ENCODE measurements around the gene FAM234B.

Gene FAM234B

DNA sequence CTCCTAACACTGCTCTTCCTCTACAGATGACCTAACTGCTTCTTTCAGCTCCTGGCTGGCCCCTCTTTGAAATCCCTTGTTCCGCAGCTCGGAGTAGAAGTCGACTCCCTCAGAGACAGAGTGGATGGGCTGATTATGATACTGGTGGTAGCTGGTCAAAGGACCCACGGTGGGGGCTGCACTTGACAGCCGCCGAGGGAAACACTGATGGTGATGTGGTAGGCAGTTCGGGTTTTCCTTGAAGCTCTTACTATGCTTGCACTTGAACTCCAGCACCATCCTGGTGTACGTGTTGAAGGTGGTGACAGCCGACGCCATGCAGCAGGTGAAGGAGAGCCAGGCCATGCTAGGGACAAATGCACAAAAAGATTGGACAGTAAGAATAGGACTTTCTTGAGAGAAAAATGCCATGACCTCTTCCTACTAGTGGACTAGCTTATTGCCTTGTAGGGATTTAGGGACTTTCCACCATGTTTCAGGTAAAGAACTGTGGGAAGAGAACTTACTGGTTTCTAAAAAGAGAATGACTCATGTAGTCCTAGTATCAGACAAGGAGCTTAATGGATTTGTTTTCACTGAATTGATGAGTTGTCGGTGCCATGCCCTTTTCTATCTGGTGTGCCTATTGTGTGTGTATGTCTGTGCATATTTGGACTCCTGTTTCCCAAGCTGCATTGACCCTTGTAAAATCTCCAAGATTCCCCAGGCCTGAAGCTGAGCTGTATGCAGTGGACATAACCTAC lies 40.9 kb downstream of the FAM234B start:
- in situ Hi-C loops (cut with MboI; ENCODE audit: low pct_unique_long_range_greater_than_20kb, low sequenced_read_pairs, unreplicated experiment): no loop called here
- TF ChIP-seq, protein P1, sequence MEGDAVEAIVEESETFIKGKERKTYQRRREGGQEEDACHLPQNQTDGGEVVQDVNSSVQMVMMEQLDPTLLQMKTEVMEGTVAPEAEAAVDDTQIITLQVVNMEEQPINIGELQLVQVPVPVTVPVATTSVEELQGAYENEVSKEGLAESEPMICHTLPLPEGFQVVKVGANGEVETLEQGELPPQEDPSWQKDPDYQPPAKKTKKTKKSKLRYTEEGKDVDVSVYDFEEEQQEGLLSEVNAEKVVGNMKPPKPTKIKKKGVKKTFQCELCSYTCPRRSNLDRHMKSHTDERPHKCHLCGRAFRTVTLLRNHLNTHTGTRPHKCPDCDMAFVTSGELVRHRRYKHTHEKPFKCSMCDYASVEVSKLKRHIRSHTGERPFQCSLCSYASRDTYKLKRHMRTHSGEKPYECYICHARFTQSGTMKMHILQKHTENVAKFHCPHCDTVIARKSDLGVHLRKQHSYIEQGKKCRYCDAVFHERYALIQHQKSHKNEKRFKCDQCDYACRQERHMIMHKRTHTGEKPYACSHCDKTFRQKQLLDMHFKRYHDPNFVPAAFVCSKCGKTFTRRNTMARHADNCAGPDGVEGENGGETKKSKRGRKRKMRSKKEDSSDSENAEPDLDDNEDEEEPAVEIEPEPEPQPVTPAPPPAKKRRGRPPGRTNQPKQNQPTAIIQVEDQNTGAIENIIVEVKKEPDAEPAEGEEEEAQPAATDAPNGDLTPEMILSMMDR (IDR thresholded peaks at IDR 0.05; ENCODE audit: extremely low read depth, insufficient read depth, missing control alignments): no peak
- DNase-seq (ENCODE audit: low spot score): no peak

DNA sequence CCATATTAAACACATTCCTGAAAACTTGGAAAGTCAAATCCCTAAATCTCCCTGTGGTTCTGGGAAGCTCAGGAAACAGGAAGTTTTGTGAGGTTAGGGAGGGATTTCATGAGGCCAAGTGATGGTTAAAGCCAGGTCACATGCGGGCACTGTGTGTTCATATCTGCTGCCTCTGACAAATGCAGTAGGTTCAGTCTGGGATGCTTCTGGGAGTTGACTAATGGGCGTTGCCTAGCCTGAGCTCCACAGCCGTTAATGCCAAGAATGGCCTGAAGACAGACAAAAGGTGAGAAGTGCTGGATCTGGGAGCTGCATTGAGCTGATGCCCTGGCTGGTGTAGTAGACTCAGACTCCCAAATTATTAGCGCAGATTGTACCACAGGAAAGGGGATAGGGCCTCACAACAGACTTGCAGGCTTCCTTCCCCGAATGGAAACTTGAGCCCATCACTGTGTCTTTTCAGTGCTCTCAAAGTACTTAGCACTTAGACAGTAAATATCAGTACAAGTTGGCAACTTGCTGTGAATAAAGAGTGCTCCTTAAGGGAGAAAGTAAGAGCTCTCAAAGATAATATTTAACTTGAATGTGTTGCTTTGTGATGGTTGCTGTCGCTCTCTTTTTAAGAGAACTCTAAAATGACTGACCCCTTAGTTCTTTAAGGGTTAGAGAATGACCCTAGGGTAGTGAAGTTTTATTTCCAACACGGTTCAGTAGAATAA lies 41.9 kb downstream of the FAM234B start:
- TF ChIP-seq, protein P1 (IDR thresholded peaks at IDR 0.05; ENCODE audit: extremely low read depth, insufficient read depth, missing control alignments): no peak
- DNase-seq (ENCODE audit: low spot score): no peak
- in situ Hi-C loops (cut with MboI; ENCODE audit: low pct_unique_long_range_greater_than_20kb, low sequenced_read_pairs, unreplicated experiment): no loop called here

DNA sequence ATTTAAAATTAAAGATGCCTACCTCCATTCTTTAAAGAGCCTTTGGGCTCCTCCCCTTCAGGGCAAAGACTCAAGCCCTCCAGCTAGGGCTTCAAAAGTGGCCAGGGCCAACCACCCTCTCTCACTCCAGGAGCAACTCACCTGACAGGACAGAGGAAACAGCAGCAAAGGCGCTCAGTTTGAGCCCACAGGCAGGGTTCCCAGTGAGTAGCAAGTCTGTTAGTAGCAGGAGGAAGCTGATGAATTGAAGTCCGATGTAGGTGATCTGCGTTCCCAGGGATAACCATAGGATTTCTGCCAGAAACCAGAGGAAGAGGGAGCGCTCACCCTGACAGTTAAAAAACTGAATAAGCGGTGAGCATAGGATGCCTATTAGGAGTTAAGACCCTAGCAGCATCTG lies 43.6 kb downstream of the FAM234B start:
- DNase-seq (ENCODE audit: low spot score): no peak
- TF ChIP-seq, protein P1 (IDR thresholded peaks at IDR 0.05; ENCODE audit: extremely low read depth, insufficient read depth, missing control alignments): no peak
- in situ Hi-C loops (cut with MboI; ENCODE audit: low pct_unique_long_range_greater_than_20kb, low sequenced_read_pairs, unreplicated experiment): no loop called here

DNA sequence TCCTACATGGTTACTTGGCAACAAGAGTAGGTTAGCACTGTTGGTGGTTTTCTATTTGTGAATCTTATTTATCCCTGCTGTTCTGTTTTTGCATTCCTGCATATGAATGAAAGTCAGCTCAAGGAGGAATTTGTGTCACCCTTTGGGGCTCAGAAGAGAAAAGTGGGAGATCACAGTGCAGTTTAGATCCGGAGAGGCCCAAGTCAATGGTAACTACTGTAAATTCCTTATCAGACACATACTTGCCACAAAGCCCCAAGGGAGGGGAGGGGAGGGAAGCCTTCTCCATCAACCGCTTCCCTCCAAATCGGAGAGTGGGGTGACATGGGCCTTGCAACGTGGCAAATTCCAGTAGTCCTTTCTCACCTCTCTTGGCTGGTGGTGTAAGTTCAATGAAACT lies 44.3 kb downstream of the FAM234B start:
- TF ChIP-seq, protein P1 (IDR thresholded peaks at IDR 0.05; ENCODE audit: extremely low read depth, insufficient read depth, missing control alignments): no peak
- DNase-seq (ENCODE audit: low spot score): no peak
- in situ Hi-C loops (cut with MboI; ENCODE audit: low pct_unique_long_range_greater_than_20kb, low sequenced_read_pairs, unreplicated experiment): no loop called here

DNA sequence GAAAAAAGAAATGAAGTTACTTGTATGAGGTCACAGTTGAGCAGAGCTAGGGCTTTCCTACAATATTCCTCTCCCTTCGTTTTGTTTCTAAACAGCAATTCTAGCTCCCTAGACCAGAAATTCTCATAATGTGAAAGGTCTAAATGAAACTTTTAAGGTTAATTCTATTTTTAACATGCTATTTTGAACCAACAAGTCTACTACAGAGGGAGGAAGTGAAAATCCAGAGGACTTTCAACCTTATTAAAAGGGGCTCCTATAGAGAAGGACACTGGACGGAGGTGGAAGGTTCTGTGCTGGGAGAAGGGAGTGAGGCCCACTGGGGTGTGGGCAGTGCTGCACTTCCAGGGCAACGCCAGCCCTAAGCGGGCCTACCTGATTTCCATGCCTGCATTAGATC lies 45.9 kb downstream of the FAM234B start:
- no peak for DNase-seq (ENCODE audit: low spot score)
- in situ Hi-C loops (cut with MboI; ENCODE audit: low pct_unique_long_range_greater_than_20kb, low sequenced_read_pairs, unreplicated experiment): no loop called here
- TF ChIP-seq, protein P1 (IDR thresholded peaks at IDR 0.05; ENCODE audit: extremely low read depth, insufficient read depth, missing control alignments): no peak

DNA sequence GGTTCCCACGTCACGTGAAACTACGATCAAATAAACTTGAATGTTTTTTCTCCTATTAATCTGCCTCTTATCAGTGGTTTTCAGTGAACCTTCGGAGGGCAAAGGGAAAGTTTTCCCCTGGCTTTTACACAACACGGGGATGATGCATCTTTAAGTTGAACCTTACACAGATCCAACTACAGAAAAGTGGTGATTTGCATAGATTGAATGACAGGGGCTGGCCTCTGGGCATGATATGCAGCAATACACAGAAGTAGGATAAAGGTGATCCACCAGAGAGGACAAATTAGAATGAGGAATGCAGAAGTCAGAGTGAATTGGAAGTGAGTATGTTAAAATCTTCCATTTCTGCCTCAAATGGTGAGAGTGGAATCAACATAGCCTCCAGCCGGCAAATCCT lies 47.7 kb downstream of the FAM234B start:
- TF ChIP-seq, protein P1 (IDR thresholded peaks at IDR 0.05; ENCODE audit: extremely low read depth, insufficient read depth, missing control alignments): no peak
- in situ Hi-C loops (cut with MboI; ENCODE audit: low pct_unique_long_range_greater_than_20kb, low sequenced_read_pairs, unreplicated experiment): no loop called here
- no peak for DNase-seq (ENCODE audit: low spot score)

All from GM13977 (cell line).